K562 (cell line): ENCODE results near the gene NEU1. TPM values are rescaled to one million over a fixed set of nuclear protein-coding genes. Genes with fewer than 3 reads are reported as not detected.

Experiments used
- CBFA2T2 ChIP-seq: fragments of 450-650 bp; conservative IDR thresholded peaks from 2 replicates; pipeline ENCODE4 v1.6.1; 2017; ENCODE audit warnings: mild to moderate bottlenecking
- HLTF ChIP-seq: fragments of 450-650 bp; IDR thresholded peaks from 2 replicates; pipeline ENCODE4 v1.6.1; 2016
- HMG20B ChIP-seq: fragments of 250-450 bp; sonication (Bioruptor Pico); IDR thresholded peaks from 2 replicates; pipeline ENCODE4 v1.5.0; 2021; ENCODE audit warnings: mild to moderate bottlenecking
- KDM5B ChIP-seq: fragments of 200-600 bp; sonication (generic); IDR thresholded peaks from 2 replicates; pipeline ENCODE4 v1.6.1; 2012; ENCODE audit warnings: low read depth, mild to moderate bottlenecking, moderate library complexity, low read length, control low read depth, inconsistent platforms; ENCODE audit not compliant: insufficient replicate concordance
- LEF1 ChIP-seq: fragments of 450-650 bp; IDR thresholded peaks from 2 replicates; pipeline ENCODE4 v1.6.1; 2016; ENCODE audit warnings: mild to moderate bottlenecking
- NFYB ChIP-seq: IDR thresholded peaks from 2 replicates; pipeline ENCODE4 v1.6.1; 2011; ENCODE audit warnings: mild to moderate bottlenecking, moderate library complexity; ENCODE audit not compliant: insufficient read length; ENCODE audit errors: extremely low read depth
- NR3C1 ChIP-seq: sonication (generic); formaldehyde crosslinking; IDR thresholded peaks from 2 replicates; pipeline ENCODE4 v1.8.1; 2022; ENCODE audit warnings: missing genetic modification reagents
- SREBF1 ChIP-seq: fragments of 150-350 bp; IDR thresholded peaks from 2 replicates; pipeline ENCODE4 v1.6.1; 2014; ENCODE audit warnings: antibody characterized with exemption, low read depth, low read length, borderline replicate concordance
- TCFL5 ChIP-seq: fragments of 250-450 bp; sonication (Bioruptor Pico); conservative IDR thresholded peaks from 2 replicates; pipeline ENCODE4 v1.6.1; 2021; ENCODE audit warnings: mild to moderate bottlenecking, moderate library complexity, matching md5 sums
- ZKSCAN8 ChIP-seq: fragments of 200-800 bp; sonication (Bioruptor generic); IDR thresholded peaks from 2 replicates; pipeline ENCODE4 v1.6.1; 2016; ENCODE audit warnings: missing genetic modification characterization, missing compliant biosample characterization
- ZNF695 ChIP-seq: fragments of 450-650 bp; formaldehyde crosslinking; IDR thresholded peaks from 2 replicates; pipeline ENCODE4 v1.4.0; 2020; ENCODE audit warnings: mild to moderate bottlenecking, moderate library complexity
- polyA plus RNA-seq, 8 experiments: library from polyadenylated mRNA; depleted of rRNA in 4 of 8; stranded (reverse) in 5 of 8; unstranded in 3 of 8; fragments of >200 nt; fragmentation: Nextera tagmentation in 2 of 8; fragmentation: Illumina TruSeq in 1 of 8; extraction: Ambion mirVana in 2 of 8; extraction: Trizol in 1 of 8; gene quantifications; 2 replicates each; pipeline versions ENCODE4 v1.2.1 to v1.2.3, GENCODE V29; 2011 to 2014; ENCODE audit warnings: inconsistent platforms in 1 of 8, missing spikeins in 1 of 8
- total RNA-seq, 7 experiments: library from RNA; depleted of rRNA in 6 of 7; stranded (reverse); fragments of >200 nt in 6 of 7; fragmentation: Illumina TruSeq in 2 of 7; extraction: Trizol in 2 of 7; gene quantifications; 2 replicates each; pipeline versions ENCODE4 v1.2.1 to v1.2.3, GENCODE V29; 2011 to 2021; ENCODE audit warnings: low replicate concordance in 1 of 7
- TF ChIP-seq, protein P1 (sequence below): sonication (generic); formaldehyde crosslinking; IDR thresholded peaks from 2 replicates; pipeline ENCODE4 v1.8.0; 2022; ENCODE audit warnings: missing genetic modification reagents, mild to moderate bottlenecking, moderate library complexity, borderline replicate concordance
- TF ChIP-seq, protein P2 (sequence below), 2 experiments: fragments of 150-350 bp in 1 of 2; IDR thresholded peaks; 2 replicates each; pipeline ENCODE4 v1.6.1; 2012 to 2016; ENCODE audit warnings: low read depth in 2 of 2, low read length in 2 of 2, mild to moderate bottlenecking in 1 of 2, moderate library complexity in 1 of 2
- TF ChIP-seq, protein P3 (sequence below): fragments of 250-450 bp; sonication (Bioruptor Pico); IDR thresholded peaks from 2 replicates; pipeline ENCODE4 v1.8.0; 2022; ENCODE audit warnings: moderate library complexity, mild to moderate bottlenecking, inconsistent platforms
- TF ChIP-seq, protein P4 (sequence below): fragments of 450-650 bp; IDR thresholded peaks from 2 replicates; pipeline ENCODE4 v1.7.0; 2016; ENCODE audit warnings: borderline replicate concordance
- TF ChIP-seq, protein P5 (sequence below): fragments of 450-650 bp; IDR thresholded peaks from 2 replicates; pipeline ENCODE4 v1.6.1; 2016
- TF ChIP-seq, protein P6 (sequence below): fragments of 450-650 bp; formaldehyde crosslinking; IDR thresholded peaks from 2 replicates; pipeline ENCODE4 v1.4.0; 2020; ENCODE audit warnings: mild to moderate bottlenecking

The NEU1 gene
- total and polyA plus RNA-seq, 9 of the 15 experiments (the other 6 are each of a cell fraction or from before 2014, with no cell fraction given) = 14.8 to 67.8 (median 51.0) TPM

DNA sequence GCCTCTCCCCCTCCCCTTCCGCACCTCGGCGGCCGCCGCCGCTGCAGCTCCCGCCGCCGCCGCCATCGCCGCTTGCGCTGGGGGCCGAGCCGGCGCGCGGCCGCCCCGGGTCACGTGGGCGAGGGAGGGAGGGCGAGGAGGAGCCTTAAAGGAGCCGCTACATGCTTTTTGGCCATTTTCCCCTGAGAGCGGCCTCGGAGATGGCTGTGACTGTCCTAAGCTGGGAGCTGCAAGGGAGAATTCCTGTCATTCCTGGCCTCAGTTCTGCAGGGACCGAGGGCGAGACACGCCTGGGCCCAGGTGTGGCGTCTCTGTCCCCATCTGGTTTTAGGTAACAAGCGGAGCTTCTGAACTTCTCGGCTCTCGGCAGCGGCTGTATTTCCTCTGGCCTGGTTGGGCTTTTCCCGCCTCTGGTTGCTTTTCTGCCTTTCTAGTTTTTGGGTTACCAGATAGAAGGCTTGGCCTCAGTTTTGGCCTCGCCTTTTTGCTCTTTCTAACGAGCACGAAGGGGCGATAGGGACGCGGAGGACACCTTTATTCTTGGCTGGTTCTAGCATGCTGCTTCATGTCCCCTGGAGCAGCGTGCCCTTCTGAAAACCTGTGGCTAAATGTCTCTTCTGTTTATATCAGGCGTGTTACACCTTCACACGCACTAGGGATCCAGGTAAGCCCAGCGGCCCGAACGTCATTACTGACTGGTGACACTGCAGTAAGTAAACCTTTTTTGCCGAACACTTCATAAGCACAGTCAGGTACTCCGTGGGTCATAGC lies 35.2 kb upstream of the NEU1 start, which contains the start of gene EHMT2 (continued):
- TF ChIP-seq, protein P1, sequence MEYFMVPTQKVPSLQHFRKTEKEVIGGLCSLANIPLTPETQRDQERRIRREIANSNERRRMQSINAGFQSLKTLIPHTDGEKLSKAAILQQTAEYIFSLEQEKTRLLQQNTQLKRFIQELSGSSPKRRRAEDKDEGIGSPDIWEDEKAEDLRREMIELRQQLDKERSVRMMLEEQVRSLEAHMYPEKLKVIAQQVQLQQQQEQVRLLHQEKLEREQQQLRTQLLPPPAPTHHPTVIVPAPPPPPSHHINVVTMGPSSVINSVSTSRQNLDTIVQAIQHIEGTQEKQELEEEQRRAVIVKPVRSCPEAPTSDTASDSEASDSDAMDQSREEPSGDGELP (CRISPR knock-in tag) = peak; percentile 50
- TF ChIP-seq SREBF1 = no peak
- no peak for TF ChIP-seq NR3C1 (CRISPR knock-in tag)
- no peak for TF ChIP-seq HMG20B (CRISPR knock-in tag)
- no peak for TF ChIP-seq TCFL5 (CRISPR knock-in tag)
- TF ChIP-seq ZKSCAN8 (CRISPR knock-in tag) = no peak
- TF ChIP-seq, protein P2, sequence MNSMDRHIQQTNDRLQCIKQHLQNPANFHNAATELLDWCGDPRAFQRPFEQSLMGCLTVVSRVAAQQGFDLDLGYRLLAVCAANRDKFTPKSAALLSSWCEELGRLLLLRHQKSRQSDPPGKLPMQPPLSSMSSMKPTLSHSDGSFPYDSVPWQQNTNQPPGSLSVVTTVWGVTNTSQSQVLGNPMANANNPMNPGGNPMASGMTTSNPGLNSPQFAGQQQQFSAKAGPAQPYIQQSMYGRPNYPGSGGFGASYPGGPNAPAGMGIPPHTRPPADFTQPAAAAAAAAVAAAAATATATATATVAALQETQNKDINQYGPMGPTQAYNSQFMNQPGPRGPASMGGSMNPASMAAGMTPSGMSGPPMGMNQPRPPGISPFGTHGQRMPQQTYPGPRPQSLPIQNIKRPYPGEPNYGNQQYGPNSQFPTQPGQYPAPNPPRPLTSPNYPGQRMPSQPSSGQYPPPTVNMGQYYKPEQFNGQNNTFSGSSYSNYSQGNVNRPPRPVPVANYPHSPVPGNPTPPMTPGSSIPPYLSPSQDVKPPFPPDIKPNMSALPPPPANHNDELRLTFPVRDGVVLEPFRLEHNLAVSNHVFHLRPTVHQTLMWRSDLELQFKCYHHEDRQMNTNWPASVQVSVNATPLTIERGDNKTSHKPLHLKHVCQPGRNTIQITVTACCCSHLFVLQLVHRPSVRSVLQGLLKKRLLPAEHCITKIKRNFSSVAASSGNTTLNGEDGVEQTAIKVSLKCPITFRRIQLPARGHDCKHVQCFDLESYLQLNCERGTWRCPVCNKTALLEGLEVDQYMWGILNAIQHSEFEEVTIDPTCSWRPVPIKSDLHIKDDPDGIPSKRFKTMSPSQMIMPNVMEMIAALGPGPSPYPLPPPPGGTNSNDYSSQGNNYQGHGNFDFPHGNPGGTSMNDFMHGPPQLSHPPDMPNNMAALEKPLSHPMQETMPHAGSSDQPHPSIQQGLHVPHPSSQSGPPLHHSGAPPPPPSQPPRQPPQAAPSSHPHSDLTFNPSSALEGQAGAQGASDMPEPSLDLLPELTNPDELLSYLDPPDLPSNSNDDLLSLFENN (IDR thresholded peaks at IDR 0.05; ENCODE audit: low read depth in 2 of 2, low read length in 2 of 2) = no peak; a peak in 1 of 4 replicates
- TF ChIP-seq, protein P3, sequence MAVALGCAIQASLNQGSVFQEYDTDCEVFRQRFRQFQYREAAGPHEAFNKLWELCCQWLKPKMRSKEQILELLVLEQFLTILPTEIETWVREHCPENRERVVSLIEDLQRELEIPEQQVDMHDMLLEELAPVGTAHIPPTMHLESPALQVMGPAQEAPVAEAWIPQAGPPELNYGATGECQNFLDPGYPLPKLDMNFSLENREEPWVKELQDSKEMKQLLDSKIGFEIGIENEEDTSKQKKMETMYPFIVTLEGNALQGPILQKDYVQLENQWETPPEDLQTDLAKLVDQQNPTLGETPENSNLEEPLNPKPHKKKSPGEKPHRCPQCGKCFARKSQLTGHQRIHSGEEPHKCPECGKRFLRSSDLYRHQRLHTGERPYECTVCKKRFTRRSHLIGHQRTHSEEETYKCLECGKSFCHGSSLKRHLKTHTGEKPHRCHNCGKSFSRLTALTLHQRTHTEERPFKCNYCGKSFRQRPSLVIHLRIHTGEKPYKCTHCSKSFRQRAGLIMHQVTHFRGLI (CRISPR knock-in tag) = no peak
- no peak for TF ChIP-seq NFYB
- no peak for TF ChIP-seq ZNF695 (CRISPR knock-in tag)
- TF ChIP-seq, protein P4, sequence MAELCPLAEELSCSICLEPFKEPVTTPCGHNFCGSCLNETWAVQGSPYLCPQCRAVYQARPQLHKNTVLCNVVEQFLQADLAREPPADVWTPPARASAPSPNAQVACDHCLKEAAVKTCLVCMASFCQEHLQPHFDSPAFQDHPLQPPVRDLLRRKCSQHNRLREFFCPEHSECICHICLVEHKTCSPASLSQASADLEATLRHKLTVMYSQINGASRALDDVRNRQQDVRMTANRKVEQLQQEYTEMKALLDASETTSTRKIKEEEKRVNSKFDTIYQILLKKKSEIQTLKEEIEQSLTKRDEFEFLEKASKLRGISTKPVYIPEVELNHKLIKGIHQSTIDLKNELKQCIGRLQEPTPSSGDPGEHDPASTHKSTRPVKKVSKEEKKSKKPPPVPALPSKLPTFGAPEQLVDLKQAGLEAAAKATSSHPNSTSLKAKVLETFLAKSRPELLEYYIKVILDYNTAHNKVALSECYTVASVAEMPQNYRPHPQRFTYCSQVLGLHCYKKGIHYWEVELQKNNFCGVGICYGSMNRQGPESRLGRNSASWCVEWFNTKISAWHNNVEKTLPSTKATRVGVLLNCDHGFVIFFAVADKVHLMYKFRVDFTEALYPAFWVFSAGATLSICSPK = no peak
- TF ChIP-seq HLTF = no peak
- TF ChIP-seq KDM5B = peak; percentile 69
- TF ChIP-seq, protein P5, sequence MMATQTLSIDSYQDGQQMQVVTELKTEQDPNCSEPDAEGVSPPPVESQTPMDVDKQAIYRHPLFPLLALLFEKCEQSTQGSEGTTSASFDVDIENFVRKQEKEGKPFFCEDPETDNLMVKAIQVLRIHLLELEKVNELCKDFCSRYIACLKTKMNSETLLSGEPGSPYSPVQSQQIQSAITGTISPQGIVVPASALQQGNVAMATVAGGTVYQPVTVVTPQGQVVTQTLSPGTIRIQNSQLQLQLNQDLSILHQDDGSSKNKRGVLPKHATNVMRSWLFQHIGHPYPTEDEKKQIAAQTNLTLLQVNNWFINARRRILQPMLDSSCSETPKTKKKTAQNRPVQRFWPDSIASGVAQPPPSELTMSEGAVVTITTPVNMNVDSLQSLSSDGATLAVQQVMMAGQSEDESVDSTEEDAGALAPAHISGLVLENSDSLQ = no peak
- TF ChIP-seq, protein P6, sequence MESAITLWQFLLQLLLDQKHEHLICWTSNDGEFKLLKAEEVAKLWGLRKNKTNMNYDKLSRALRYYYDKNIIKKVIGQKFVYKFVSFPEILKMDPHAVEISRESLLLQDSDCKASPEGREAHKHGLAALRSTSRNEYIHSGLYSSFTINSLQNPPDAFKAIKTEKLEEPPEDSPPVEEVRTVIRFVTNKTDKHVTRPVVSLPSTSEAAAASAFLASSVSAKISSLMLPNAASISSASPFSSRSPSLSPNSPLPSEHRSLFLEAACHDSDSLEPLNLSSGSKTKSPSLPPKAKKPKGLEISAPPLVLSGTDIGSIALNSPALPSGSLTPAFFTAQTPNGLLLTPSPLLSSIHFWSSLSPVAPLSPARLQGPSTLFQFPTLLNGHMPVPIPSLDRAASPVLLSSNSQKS (CRISPR knock-in tag) = 0 out of 2 replicates have a peak, but pooled peaks have one; percentile 40
- peak; percentile 46 for TF ChIP-seq CBFA2T2
- TF ChIP-seq LEF1 = no peak
